Muscle layer of colon (tissue), 2 donors: ENCODE measurements around the gene MARCHF10.
"Not testable (repeated sequence)": the region's sequence is repeated elsewhere in the genome, so short reads cannot be mapped to it uniquely, and the experiment has no call there.

ENCODE experiments used
- H3K27ac ChIP-seq: one replicate; pipeline ENCODE4 v1.7.0; 2013; ENCODE audit warnings: low read depth, mild to moderate bottlenecking, low read length, moderate library complexity
- H3K27me3 ChIP-seq, 2 donors: one replicate each; pipeline ENCODE4 v1.7.0; 2013; ENCODE audit warnings: low read length in 2 of 2, mild to moderate bottlenecking in 2 of 2; ENCODE audit not compliant: insufficient read depth in 2 of 2, control insufficient read depth in 1 of 2
- H3K36me3 ChIP-seq: one replicate; pipeline ENCODE4 v1.7.0; 2013; ENCODE audit warnings: mild to moderate bottlenecking, low read length; ENCODE audit not compliant: insufficient read depth
- H3K4me1 ChIP-seq: one replicate; pipeline ENCODE4 v1.7.0; 2013; ENCODE audit warnings: mild to moderate bottlenecking, low read length; ENCODE audit not compliant: insufficient read depth
- H3K4me3 ChIP-seq, 2 donors: one replicate each; pipeline ENCODE4 v1.7.0; 2013; ENCODE audit warnings: low read length in 2 of 2, low read depth in 1 of 2, mild to moderate bottlenecking in 1 of 2, moderate library complexity in 1 of 2
- H3K9ac ChIP-seq: one replicate; pipeline ENCODE4 v1.7.0; 2013; ENCODE audit warnings: low read length
- H3K9me3 ChIP-seq: one replicate; pipeline ENCODE4 v1.7.0; 2013; ENCODE audit warnings: mild to moderate bottlenecking, low read length
- donor health status: abdominal sarcoma.
- donor health status: Adenocarcinoma of cecum.

MARCHF10 gene

DNA sequence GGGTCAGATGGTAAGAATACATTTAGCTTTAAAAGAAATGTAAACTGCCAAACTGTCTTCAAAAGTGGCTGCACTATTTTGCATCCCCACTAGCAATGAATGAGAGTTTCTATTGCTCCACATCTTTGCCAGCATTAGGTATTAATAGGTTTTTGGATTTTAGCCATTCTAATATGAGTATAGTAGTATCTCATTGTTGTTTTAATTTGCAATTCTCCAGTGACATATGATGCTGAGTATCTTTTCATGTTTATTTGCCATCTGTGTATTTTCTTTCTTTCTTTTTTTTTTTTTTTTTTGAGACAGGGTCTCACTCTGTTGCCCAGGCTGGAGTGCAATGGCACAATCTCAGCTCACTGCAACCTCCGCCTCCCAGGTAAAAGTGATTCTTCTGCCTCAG is 24.3 kb upstream of the MARCHF10 start:
- Histone ChIP-seq H3K4me3 (no peak overlapping the region), H3K4me1 (peaks cover 3% of the 10 kb centered on the region), H3K36me3 (no peaks in the 10 kb centered on the region), H3K9me3 (no peaks in the 10 kb centered on the region), H3K27me3 (no peaks in the 10 kb centered on the region), H3K9ac (no peak overlapping the region), H3K27ac (no peak overlapping the region)

GRCh38 chr17:62831066-62831465 is 23.0 kb upstream of the MARCHF10 start:
- H3K9ac ChIP-seq, H3K4me1 ChIP-seq, H3K27ac ChIP-seq, H3K36me3 ChIP-seq, H3K27me3 ChIP-seq, H3K9me3 ChIP-seq, H3K4me3 ChIP-seq: not testable (repeated sequence)

DNA sequence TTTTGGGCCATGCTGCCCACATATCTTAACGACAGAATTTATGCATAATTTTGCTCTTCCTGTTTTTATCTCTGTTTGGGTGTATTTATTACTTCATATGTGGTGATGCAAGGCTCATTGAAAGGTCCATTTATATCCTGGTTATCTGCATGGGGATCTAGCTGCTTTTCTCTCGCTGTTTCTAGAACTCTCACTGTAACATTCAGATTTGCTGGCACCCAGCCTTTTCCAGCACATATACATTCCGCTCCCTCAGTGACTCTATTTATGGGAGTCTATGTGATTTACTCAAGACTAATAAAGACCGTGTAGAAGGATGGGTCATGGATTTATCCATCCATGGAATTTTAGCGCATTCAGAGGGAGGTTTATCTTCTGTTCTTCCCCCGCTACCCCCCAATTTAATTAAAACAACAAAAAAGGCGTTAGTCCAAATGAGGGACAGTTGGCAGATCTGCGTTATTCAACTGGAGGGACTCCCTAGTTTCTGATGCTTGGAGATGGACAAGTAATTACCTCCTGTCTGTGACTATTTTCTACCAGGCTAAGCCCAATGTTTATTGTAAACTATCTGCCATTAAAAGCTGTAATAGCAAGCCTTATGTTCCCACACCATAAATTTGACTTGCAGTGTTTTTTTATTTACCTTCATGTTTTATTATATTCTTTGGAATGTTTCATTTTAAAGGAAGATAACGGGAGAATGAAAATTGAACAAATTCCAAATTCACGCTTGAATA is 19.8 kb upstream of the MARCHF10 start:
- Histone ChIP-seq H3K4me3 (no peak overlapping the region), H3K36me3 (no peaks in the 10 kb centered on the region), H3K9me3 (no peaks in the 10 kb centered on the region), H3K27ac (no peak overlapping the region), H3K9ac (no peak overlapping the region), H3K4me1 (peaks cover 3% of the 10 kb centered on the region), H3K27me3 (no peaks in the 10 kb centered on the region)

GRCh38 chr17:62826956-62827355 is 18.8 kb upstream of the MARCHF10 start:
- no peak overlapping the region for H3K9ac ChIP-seq
- H3K27ac ChIP-seq: no peak overlapping the region
- peaks cover 3% of the 10 kb centered on the region for H3K4me1 ChIP-seq
- no peaks in the 10 kb centered on the region for H3K9me3 ChIP-seq
- no peak overlapping the region for H3K4me3 ChIP-seq
- H3K27me3 ChIP-seq: no peaks in the 10 kb centered on the region
- H3K36me3 ChIP-seq: no peaks in the 10 kb centered on the region

DNA sequence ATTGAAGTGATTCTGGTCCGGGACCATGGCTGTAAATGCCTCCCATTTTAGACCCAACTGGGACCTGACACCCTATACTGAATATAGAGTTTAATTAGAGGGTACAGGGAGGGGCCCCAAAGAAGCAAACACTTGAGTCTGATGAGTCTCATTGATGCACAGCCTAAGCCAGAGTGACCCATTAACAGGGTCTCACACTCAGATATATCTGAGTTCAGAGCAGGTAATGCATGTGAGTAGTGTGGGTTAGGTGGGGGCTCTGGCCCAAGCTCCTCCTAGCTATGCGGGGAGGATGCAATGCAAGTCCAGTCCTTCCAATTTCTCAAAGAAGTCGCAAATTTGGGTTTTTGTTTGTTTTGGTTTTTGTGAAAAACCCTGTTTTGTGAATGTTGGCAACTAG is 17.1 kb upstream of the MARCHF10 start:
- no peak overlapping the region for H3K9ac ChIP-seq
- H3K9me3 ChIP-seq: no peaks in the 10 kb centered on the region
- no peaks in the 10 kb centered on the region for H3K27me3 ChIP-seq
- H3K36me3 ChIP-seq: no peaks in the 10 kb centered on the region
- H3K4me3 ChIP-seq: no peak overlapping the region
- H3K27ac ChIP-seq: no peak overlapping the region
- H3K4me1 ChIP-seq: peaks cover 4% of the 10 kb centered on the region

DNA sequence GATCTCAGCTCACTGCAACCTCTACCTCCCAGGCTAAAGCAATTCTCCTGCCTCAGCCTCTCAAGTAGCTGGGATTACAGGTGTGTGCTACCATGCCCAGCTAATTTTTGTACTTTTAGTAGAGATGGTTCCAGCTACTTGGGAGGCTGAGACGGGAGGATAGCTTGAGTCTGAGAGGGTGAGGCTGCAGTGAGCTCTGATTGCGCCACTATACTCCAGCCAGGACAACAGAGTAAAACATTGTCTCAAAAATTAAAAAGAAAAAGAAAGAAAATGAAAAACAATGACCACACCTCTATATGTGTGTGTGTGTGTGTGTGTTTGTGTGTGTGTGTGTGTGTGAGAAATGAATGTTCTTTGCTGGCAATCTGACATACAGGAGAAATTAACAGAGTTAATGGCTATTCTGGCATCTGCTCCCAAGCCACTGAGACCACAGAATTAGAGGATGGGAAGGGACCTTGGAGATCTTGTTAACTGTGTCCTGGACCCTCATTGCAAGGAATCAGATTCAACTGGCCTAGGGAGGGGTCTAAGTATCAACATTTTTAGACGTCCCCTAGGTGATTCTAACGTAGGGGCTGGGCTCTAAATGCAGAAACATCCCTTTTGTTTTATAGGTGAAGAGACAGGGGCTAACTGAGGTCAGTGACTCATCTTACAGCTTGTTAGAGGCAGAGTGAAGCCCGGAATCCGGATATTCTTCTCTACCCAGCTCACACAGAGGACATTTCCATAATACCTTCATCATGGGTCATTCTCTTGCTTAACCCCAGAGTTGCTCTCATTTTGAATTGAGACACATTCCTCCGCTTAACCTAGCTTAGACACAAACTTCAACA is 16.4 kb upstream of the MARCHF10 start:
- H3K9ac ChIP-seq: no peak overlapping the region
- H3K27ac ChIP-seq: no peak overlapping the region
- H3K36me3 ChIP-seq: no peaks in the 10 kb centered on the region
- H3K27me3 ChIP-seq: no peaks in the 10 kb centered on the region
- H3K4me1 ChIP-seq: peaks cover 11% of the 10 kb centered on the region
- H3K9me3 ChIP-seq: no peaks in the 10 kb centered on the region
- H3K4me3 ChIP-seq: no peak overlapping the region

DNA sequence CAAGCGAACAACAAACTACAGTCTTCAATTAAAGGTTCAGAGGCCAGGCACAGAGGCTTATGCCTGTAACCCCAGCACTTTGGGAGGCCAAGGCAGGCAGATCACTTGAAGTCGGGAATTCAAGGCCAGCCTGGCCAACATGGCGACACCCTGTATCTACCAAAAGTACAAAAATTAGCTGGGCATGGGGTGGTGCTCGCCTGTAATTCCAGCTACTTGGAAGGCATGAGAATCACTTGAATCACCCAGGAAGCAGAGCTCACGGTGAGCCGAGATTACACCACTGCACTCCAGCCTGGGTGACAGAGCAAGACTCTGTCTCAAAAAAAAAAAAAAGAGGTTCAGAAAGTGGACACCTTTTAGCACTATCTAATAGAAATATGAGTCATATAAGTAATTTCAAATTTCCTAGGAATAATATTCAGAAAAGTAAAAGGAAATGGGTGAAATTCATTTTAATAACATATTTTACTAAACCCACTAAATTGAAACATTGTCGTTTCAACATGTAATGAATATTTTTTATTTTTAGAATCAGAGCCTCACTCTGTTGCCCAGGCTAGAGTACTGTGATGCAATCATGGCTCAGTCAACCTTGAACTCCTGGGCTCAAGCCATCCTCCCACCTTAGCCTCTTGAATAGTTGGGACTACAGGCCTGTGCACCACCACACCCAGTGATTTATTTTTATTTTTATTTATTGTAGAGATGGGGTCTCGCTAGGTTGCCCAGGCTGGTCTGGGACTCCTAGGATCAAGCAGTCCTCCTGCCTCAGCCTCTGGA is 15.2 kb upstream of the MARCHF10 start:
- H3K9me3 ChIP-seq: no peaks in the 10 kb centered on the region
- no peak overlapping the region for H3K4me3 ChIP-seq
- peaks cover 13% of the 10 kb centered on the region for H3K4me1 ChIP-seq
- H3K27me3 ChIP-seq: no peaks in the 10 kb centered on the region
- H3K9ac ChIP-seq: no peak overlapping the region
- no peaks in the 10 kb centered on the region for H3K36me3 ChIP-seq
- H3K27ac ChIP-seq: no peak overlapping the region

DNA sequence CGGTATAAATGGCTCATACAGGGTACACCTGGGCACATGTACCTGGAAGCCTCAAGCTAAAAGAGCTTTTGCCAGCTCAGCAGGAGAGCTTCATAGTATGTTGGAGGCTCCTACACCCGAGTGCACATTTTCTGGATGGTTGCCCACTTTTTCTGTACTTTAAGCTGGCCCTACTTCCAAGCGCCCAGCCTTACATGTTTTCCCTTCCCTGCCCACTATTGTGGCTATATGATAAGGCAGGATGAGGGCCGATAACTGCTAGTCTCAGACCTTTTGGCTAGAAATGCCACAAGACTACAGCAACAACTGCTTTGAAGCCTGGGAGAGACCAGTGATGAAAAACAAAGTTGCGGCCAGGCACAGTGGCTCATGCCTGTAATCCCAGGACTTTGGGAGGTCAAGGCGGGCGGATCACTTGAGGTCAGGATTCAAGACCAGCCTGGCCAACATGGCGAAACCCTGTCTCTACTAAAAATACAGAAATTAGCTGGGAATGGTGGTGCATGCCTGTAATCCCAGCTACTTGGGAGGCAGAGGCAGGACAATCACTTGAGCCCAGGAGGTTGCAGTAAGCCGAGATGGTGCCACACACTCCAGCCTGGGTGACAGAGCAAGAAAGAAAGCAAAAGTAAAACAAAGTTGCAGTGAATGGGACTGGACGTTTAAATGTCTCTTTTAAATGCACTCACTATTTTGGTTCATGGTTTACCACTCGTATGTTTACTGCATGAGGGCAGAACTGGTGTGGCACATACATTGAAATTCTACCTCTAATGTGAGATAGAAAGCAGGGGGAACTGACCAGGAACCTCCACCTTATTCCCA is 14.2 kb upstream of the MARCHF10 start:
- Histone ChIP-seq H3K4me3 (no peak overlapping the region), H3K36me3 (no peaks in the 10 kb centered on the region), H3K27ac (no peak overlapping the region), H3K9me3 (no peaks in the 10 kb centered on the region), H3K9ac (no peak overlapping the region), H3K4me1 (peaks cover 9% of the 10 kb centered on the region), H3K27me3 (no peaks in the 10 kb centered on the region)

DNA sequence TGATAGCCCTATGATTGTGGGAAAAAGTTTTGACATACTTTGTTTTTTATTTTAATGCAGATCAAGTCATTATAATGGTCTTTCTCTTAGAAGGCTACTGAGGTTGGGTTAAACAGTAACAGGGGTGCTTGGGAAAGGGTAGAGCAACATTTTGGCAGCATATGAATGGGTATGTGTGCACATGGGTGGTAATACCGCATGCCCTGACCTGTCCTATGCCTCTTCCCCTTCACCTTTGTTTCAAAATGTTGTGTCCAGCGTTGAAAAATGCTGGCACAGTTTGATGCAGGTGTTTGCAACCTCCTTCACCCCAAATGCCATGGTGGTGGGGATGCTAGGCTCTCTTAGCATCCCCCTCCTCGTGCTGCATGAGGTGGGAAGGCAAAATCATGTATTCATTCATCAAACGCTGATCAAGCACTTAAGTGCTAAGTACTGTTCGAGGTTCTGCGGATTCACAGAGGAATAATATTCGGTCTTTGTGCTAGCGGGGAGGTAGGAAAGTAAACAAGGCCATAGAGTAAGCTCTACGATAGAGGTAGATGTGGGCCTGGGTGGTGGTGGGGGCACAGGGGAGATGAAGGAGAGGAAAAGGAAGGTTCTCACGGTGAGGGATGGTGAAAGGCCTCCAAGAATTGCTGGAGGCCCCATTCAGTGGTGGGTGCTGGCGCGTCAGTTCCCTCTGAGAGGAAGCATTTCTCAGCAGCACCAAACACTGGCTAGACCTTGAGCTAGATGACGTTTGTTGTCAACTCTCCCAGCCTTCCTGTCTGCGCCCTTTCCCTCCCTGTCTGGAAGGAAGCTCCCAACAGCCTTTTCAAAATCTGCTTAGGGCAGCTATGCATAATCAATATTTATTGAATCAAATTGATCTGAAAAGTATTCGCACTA is 13.3 kb upstream of the MARCHF10 start:
- Histone ChIP-seq H3K9ac (no peak overlapping the region), H3K4me3 (no peak overlapping the region), H3K4me1 (peaks cover 9% of the 10 kb centered on the region), H3K27me3 (no peaks in the 10 kb centered on the region), H3K27ac (no peak overlapping the region), H3K36me3 (no peaks in the 10 kb centered on the region), H3K9me3 (no peaks in the 10 kb centered on the region)

DNA sequence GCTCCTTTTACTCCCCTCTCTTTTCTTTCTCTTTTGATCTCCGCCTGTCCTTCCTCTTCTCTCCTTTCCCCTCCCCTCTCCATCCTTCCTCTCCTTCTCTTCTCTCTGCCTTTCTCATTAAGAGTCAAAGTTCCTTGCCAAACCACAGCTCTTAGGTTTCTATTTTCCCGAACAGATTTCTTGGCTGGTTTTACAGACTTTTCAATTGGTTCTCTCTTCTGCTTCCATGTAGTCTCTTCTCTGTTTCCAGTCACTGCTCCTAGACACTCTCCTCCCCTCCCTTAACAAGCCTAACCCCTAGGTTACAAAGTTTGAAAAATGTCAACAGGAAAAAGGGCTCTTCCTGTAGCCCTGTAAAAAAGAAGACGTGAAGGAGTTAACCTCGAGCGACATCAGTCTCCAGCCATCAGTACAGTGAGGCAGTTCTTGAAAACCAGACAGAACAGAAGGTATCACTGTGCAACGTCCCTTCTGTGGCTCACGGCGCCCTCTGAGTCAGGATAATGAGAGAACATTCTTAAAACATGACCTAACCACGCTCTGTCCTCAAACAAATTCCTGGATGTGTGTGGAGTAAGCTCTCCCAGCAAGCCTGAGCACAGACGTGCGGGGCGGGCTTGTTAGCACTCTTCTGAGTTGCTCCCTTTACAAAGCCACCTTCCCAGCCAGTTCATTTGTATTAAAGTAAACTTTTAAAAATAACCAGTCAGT is 11.6 kb upstream of the MARCHF10 start:
- Histone ChIP-seq H3K9me3 (no peaks in the 10 kb centered on the region), H3K27ac (peak overlapping the region; percentile 64), H3K36me3 (no peaks in the 10 kb centered on the region), H3K4me3 (peak overlapping the region in 1 of 2 donors; percentile 22), H3K4me1 (peaks cover 9% of the 10 kb centered on the region), H3K9ac (no peak overlapping the region), H3K27me3 (no peaks in the 10 kb centered on the region)
